Ishikawa (cell line): ENCODE measurements around the gene AVEN.

Source experiments
- CEBPB ChIP-seq: IDR thresholded peaks from 2 replicates; pipeline ENCODE4 v1.6.1; 2012
- CREB1 ChIP-seq: IDR thresholded peaks from 2 replicates; pipeline ENCODE4 v1.6.1; 2012; ENCODE audit warnings: low read depth
- EGR1 ChIP-seq: IDR thresholded peaks from 2 replicates; pipeline ENCODE4 v1.6.1; 2012
- EP300 ChIP-seq: IDR thresholded peaks from 2 replicates; pipeline ENCODE4 v1.6.1; 2012; ENCODE audit warnings: borderline replicate concordance
- FOXM1 ChIP-seq: IDR thresholded peaks from 2 replicates; pipeline ENCODE4 v1.6.1; 2012; ENCODE audit warnings: low read depth, borderline replicate concordance
- MAX ChIP-seq: IDR thresholded peaks from 2 replicates; pipeline ENCODE4 v1.6.1; 2012
- NFIC ChIP-seq: IDR thresholded peaks from 2 replicates; pipeline ENCODE4 v1.6.1; 2012
- RAD21 ChIP-seq: IDR thresholded peaks from 2 replicates; pipeline ENCODE4 v1.6.1; 2012; ENCODE audit warnings: low read depth
- REST ChIP-seq: IDR thresholded peaks from 2 replicates; pipeline ENCODE4 v1.6.1; 2012; ENCODE audit warnings: low read depth, mild to moderate bottlenecking
- TAF1 ChIP-seq: IDR thresholded peaks from 2 replicates; pipeline ENCODE4 v1.6.1; 2012; ENCODE audit warnings: low read depth, mild to moderate bottlenecking
- TCF12 ChIP-seq: IDR thresholded peaks from 2 replicates; pipeline ENCODE4 v1.6.1; 2012; ENCODE audit warnings: low read depth
- TEAD4 ChIP-seq: IDR thresholded peaks from 2 replicates; pipeline ENCODE4 v1.6.1; 2012
- USF1 ChIP-seq: IDR thresholded peaks from 2 replicates; pipeline ENCODE4 v1.6.1; 2012
- YY1 ChIP-seq: IDR thresholded peaks from 2 replicates; pipeline ENCODE4 v1.6.1; 2012; ENCODE audit warnings: low read depth
- ZBTB7A ChIP-seq: IDR thresholded peaks from 2 replicates; pipeline ENCODE4 v1.6.1; 2012; ENCODE audit warnings: low read depth

Gene AVEN

GRCh38 chr15:34027606-34028005 is 11.4 kb downstream of the AVEN start:
- TF ChIP-seq TAF1 (no peak), TCF12 (no peak), CREB1 (no peak), ZBTB7A (no peak), FOXM1 (no peak)

- TF ChIP-seq REST (no peak), ZBTB7A (no peak), YY1 (no peak), EGR1 (no peak), TCF12 (no peak), FOXM1 (no peak), CEBPB (no peak), CREB1 (no peak), RAD21 (no peak), EP300 (no peak)
Measured at GRCh38 chr15:34025252-34025651, 13.8 kb downstream of the AVEN start.

- TF ChIP-seq EGR1 (no peak), NFIC (no peak), EP300 (no peak), USF1 (no peak), FOXM1 (no peak), TAF1 (no peak)
Measured at GRCh38 chr15:34023907-34024306, 15.1 kb downstream of the AVEN start.

- TF ChIP-seq TAF1 (no peak), USF1 (no peak), MAX (no peak), TCF12 (no peak), EGR1 (no peak), CREB1 (no peak), FOXM1 (no peak), NFIC (no peak), ZBTB7A (no peak), TEAD4 (no peak), EP300 (no peak), REST (no peak), YY1 (no peak), RAD21 (no peak), CEBPB (no peak)
Measured at GRCh38 chr15:34019369-34019990, 19.5 kb downstream of the AVEN start.

- no peak for TF ChIP-seq MAX
- no peak for TF ChIP-seq YY1
- TF ChIP-seq EGR1 = no peak
- TF ChIP-seq CEBPB = no peak
- TF ChIP-seq NFIC = no peak
- TF ChIP-seq TEAD4 = no peak
- no peak for TF ChIP-seq EP300
- no peak for TF ChIP-seq RAD21
- TF ChIP-seq TAF1 = no peak
- no peak for TF ChIP-seq USF1
- no peak for TF ChIP-seq TCF12
Measured at GRCh38 chr15:34018021-34018645, 20.9 kb downstream of the AVEN start.

GRCh38 chr15:34014556-34014955 is 24.4 kb downstream of the AVEN start:
- TF ChIP-seq YY1 = no peak
- no peak for TF ChIP-seq EGR1
- TF ChIP-seq USF1 = no peak
- TF ChIP-seq TCF12 = no peak
- TF ChIP-seq NFIC = no peak
- TF ChIP-seq TAF1 = no peak
- no peak for TF ChIP-seq CEBPB
- TF ChIP-seq FOXM1 = no peak
- TF ChIP-seq TEAD4 = no peak
- no peak for TF ChIP-seq ZBTB7A
